IMR-90 (cell line): ENCODE measurements around the gene DGKB. TPM values are rescaled to one million over a fixed set of nuclear protein-coding genes. Genes with fewer than 3 reads are reported as not detected.

ENCODE experiments used
- ATAC-seq: fragments of 200-7000 bp; cut with Tn5 transposase; 2 replicates; pipeline ENCODE4 v1.9.1; 2020; ENCODE audit warnings: low read depth, mild to moderate bottlenecking, moderate library complexity
- BruUV-seq: library from RNA; stranded (reverse); fragments of 400-500 nt; replicated peaks from 2 replicates; lab custom pipeline; 2021; lab: Mats Ljungman, UMichigan
- CTCF ChIA-PET: fragments of 300-600 bp; formaldehyde crosslinking; extraction: SDS; loops from one replicate; lab custom pipeline; 2021; ENCODE audit warnings: antibody characterized with exemption; lab: Yijun Ruan, JAX
- POLR2A ChIA-PET: fragments of 300-600 bp; sonication (Branson Sonifier 250); formaldehyde crosslinking; loops from one replicate; lab custom pipeline; 2022; ENCODE audit warnings: antibody characterized with exemption; ENCODE audit not compliant: unreplicated experiment; lab: Charles Lee
- DNase-seq: peaks from one replicate; pipeline ENCODE4 v3.0.0; 2013
- H2AFZ ChIP-seq: replicated peaks from 2 replicates; pipeline ENCODE3; 2013; ENCODE audit warnings: low read length, mild to moderate bottlenecking; ENCODE audit not compliant: poor library complexity
- H2AK5ac ChIP-seq: 2 replicates; pipeline ENCODE4 v1.6.1; 2013; ENCODE audit warnings: low read depth, low read length, inconsistent platforms
- H2AK9ac ChIP-seq: replicated peaks from 2 replicates; pipeline ENCODE3; 2013; ENCODE audit warnings: mild to moderate bottlenecking, low read depth, low read length, moderate library complexity; ENCODE audit not compliant: poor library complexity
- H2BK120ac ChIP-seq: 2 replicates; pipeline ENCODE4 v1.6.1; 2013; ENCODE audit warnings: low read depth, low read length, inconsistent platforms
- H2BK15ac ChIP-seq: 3 replicates; pipeline ENCODE4 v1.6.1; 2013; ENCODE audit warnings: low read depth, low read length, inconsistent platforms
- H2BK20ac ChIP-seq: 2 replicates; pipeline ENCODE4 v1.6.1; 2013; ENCODE audit warnings: low read depth, mild to moderate bottlenecking, inconsistent platforms, low read length, moderate library complexity
- H2BK5ac ChIP-seq: 2 replicates; pipeline ENCODE4 v1.6.1; 2013; ENCODE audit warnings: mild to moderate bottlenecking, low read depth, low read length, inconsistent platforms; ENCODE audit not compliant: poor library complexity, severe bottlenecking
- H3K14ac ChIP-seq: replicated peaks from 2 replicates; pipeline ENCODE4 v1.6.1; 2013; ENCODE audit warnings: low read depth, low read length, inconsistent platforms
- H3K18ac ChIP-seq: 2 replicates; pipeline ENCODE4 v1.6.1; 2013; ENCODE audit warnings: low read depth, low read length, control low read depth
- H3K23ac ChIP-seq: 2 replicates; pipeline ENCODE4 v1.6.1; 2013; ENCODE audit warnings: low read depth, low read length, inconsistent platforms
- H3K27ac ChIP-seq: 2 replicates; pipeline ENCODE4 v1.5.1; 2013; ENCODE audit warnings: mild to moderate bottlenecking, control low read depth, low read length; ENCODE audit not compliant: insufficient read depth
- H3K27me3 ChIP-seq: 2 replicates; pipeline ENCODE4 v1.6.1; 2013; ENCODE audit warnings: low read length; ENCODE audit not compliant: control insufficient read depth, insufficient read depth
- H3K36me3 ChIP-seq: 2 replicates; pipeline ENCODE4 v1.6.1; 2013; ENCODE audit warnings: low read length, mixed read lengths; ENCODE audit not compliant: control insufficient read depth, insufficient read depth
- H3K4ac ChIP-seq: 2 replicates; pipeline ENCODE4 v1.6.1; 2013; ENCODE audit warnings: low read depth, low read length, inconsistent platforms
- H3K4me1 ChIP-seq: 2 replicates; pipeline ENCODE4 v1.6.1; 2013; ENCODE audit warnings: low read length, mixed read lengths; ENCODE audit not compliant: control insufficient read depth, insufficient read depth
- H3K4me2 ChIP-seq: 2 replicates; pipeline ENCODE4 v1.6.1; 2013; ENCODE audit warnings: low read depth, mild to moderate bottlenecking, control low read depth, low read length, moderate library complexity
- H3K4me3 ChIP-seq: 2 replicates; pipeline ENCODE4 v1.5.1; 2013; ENCODE audit warnings: low read depth, mild to moderate bottlenecking, control low read depth, low read length, moderate library complexity; ENCODE audit not compliant: insufficient read depth
- H3K56ac ChIP-seq: 2 replicates; pipeline ENCODE4 v1.6.1; 2013; ENCODE audit warnings: low read length, inconsistent platforms; ENCODE audit not compliant: insufficient read depth; ENCODE audit errors: extremely low read depth
- H3K79me1 ChIP-seq, 2 experiments: 2 replicates each; pipeline ENCODE4 v1.6.1; 2013; ENCODE audit warnings: low read length in 2 of 2, inconsistent platforms in 1 of 2, low read depth in 1 of 2
- H3K9ac ChIP-seq: 2 replicates; pipeline ENCODE4 v1.6.1; 2013; ENCODE audit warnings: low read depth, low read length, control low read depth
- H3K9me1 ChIP-seq: 2 replicates; pipeline ENCODE4 v1.6.1; 2013; ENCODE audit warnings: low read length, inconsistent platforms; ENCODE audit not compliant: insufficient read depth
- H3K9me3 ChIP-seq: 2 replicates; pipeline ENCODE4 v1.6.1; 2013; ENCODE audit warnings: low read length; ENCODE audit not compliant: control insufficient read depth, insufficient read depth
- H4K20me1 ChIP-seq: 2 replicates; pipeline ENCODE4 v1.6.1; 2013; ENCODE audit warnings: low read length, inconsistent platforms; ENCODE audit not compliant: insufficient read depth
- H4K5ac ChIP-seq: 2 replicates; pipeline ENCODE4 v1.6.1; 2013; ENCODE audit warnings: mild to moderate bottlenecking, low read depth, low read length, control low read depth
- H4K8ac ChIP-seq, 2 experiments: 2 replicates each; pipeline ENCODE4 v1.6.1; 2013; ENCODE audit warnings: low read depth in 2 of 2, low read length in 2 of 2, control low read depth in 1 of 2, inconsistent platforms in 1 of 2
- H4K91ac ChIP-seq: 2 replicates; pipeline ENCODE4 v1.6.1; 2013; ENCODE audit warnings: low read depth, low read length, inconsistent platforms; ENCODE audit not compliant: insufficient read depth
- BHLHE40 ChIP-seq: fragments of 150-350 bp; IDR thresholded peaks from 2 replicates; pipeline ENCODE4 v1.6.1; 2016; ENCODE audit warnings: mild to moderate bottlenecking, low read depth, low read length
- CEBPB ChIP-seq: IDR thresholded peaks from 2 replicates; pipeline ENCODE4 v1.6.1; 2012; ENCODE audit warnings: low read depth, low read length, improper control_type of control experiment
- CHD1 ChIP-seq: IDR thresholded peaks from 2 replicates; pipeline ENCODE4 v1.6.1; 2012; ENCODE audit warnings: low read depth, low read length, improper control_type of control experiment
- ELK1 ChIP-seq: fragments of 150-350 bp; IDR thresholded peaks from 2 replicates; pipeline ENCODE4 v1.6.1; 2016; ENCODE audit warnings: low read depth, mild to moderate bottlenecking, low read length, moderate library complexity, borderline replicate concordance
- FOS ChIP-seq: fragments of 150-350 bp; IDR thresholded peaks from 2 replicates; pipeline ENCODE4 v1.6.1; 2016; ENCODE audit warnings: low read depth, low read length
- MAFK ChIP-seq: IDR thresholded peaks from 2 replicates; pipeline ENCODE4 v1.6.1; 2012; ENCODE audit warnings: low read depth, low read length, improper control_type of control experiment
- MAZ ChIP-seq: IDR thresholded peaks from 2 replicates; pipeline ENCODE4 v1.6.1; 2012; ENCODE audit warnings: low read depth, mild to moderate bottlenecking, low read length, improper control_type of control experiment, moderate library complexity, borderline replicate concordance
- MXI1 ChIP-seq: IDR thresholded peaks from 2 replicates; pipeline ENCODE4 v1.6.1; 2012; ENCODE audit warnings: low read depth, mild to moderate bottlenecking, low read length, moderate library complexity, borderline replicate concordance
- NFE2L2 ChIP-seq: fragments of 150-350 bp; IDR thresholded peaks from 2 replicates; pipeline ENCODE4 v1.6.1; 2016; ENCODE audit warnings: low read depth, mild to moderate bottlenecking, low read length
- POLR2A ChIP-seq: IDR thresholded peaks from 2 replicates; pipeline ENCODE4 v1.6.1; 2012; ENCODE audit warnings: mild to moderate bottlenecking, low read depth, low read length
- RAD21 ChIP-seq: IDR thresholded peaks from 2 replicates; pipeline ENCODE4 v1.6.1; 2012; ENCODE audit warnings: low read length, improper control_type of control experiment
- RCOR1 ChIP-seq: IDR thresholded peaks from 2 replicates; pipeline ENCODE4 v1.6.1; 2012; ENCODE audit warnings: mild to moderate bottlenecking, low read length, improper control_type of control experiment; ENCODE audit not compliant: insufficient replicate concordance
- RFX5 ChIP-seq: IDR thresholded peaks from 2 replicates; pipeline ENCODE4 v1.8.0; 2012; ENCODE audit warnings: low read depth, mild to moderate bottlenecking, low read length, moderate library complexity
- SMC3 ChIP-seq: fragments of 150-350 bp; IDR thresholded peaks from 2 replicates; pipeline ENCODE4 v1.6.1; 2016; ENCODE audit warnings: low read depth, mild to moderate bottlenecking, antibody characterized with exemption, low read length, moderate library complexity
- whole genome bisulfite sequencing, 2 experiments: methylation state at CpG; one replicate each; pipeline versions ENCODE4 v1.1.5 to v1.1.7; 2013; ENCODE audit warnings: missing lambda C conversion rate in 2 of 2; ENCODE audit not compliant: insufficient read length in 1 of 2; ENCODE audit errors: extremely low coverage in 2 of 2; 5-methylcytosine and 5-hydroxymethylcytosine counted together
- dilution Hi-C: fragments of 300-500 bp; cut with HindIII; formaldehyde crosslinking; loops from one replicate; pipeline ENCODE4 v1.14.3; 2018; ENCODE audit warnings: low sequenced_read_pairs; ENCODE audit not compliant: unreplicated experiment
- in situ Hi-C: fragments of 300-500 bp; cut with MboI; formaldehyde crosslinking; loops from 3 replicates; pipeline ENCODE4 v1.14.3; 2019; ENCODE audit warnings: low sequenced_read_pairs, inconsistent platforms, mixed read lengths
- intact Hi-C: fragments of 100-400 bp; cut with micrococcal nuclease; formaldehyde crosslinking; loops from 2 replicates; pipeline ENCODE4 v1.10.0; 2022
- polyA plus RNA-seq, 3 experiments: library from polyadenylated mRNA; depleted of rRNA; stranded (reverse); fragments of >200 nt; gene quantifications; 2 replicates each; pipeline ENCODE4 v1.2.3, GENCODE V29; 2012; ENCODE audit warnings: low replicate concordance in 1 of 3
- total RNA-seq: library from RNA; depleted of rRNA; stranded (reverse); fragments of >200 nt; gene quantifications from 2 replicates; pipeline ENCODE4 v1.2.3, GENCODE V29; 2012
- TF ChIP-seq, protein P1 (sequence below): conservative IDR thresholded peaks from 2 replicates; pipeline ENCODE4 v1.5.1; 2012; ENCODE audit warnings: mild to moderate bottlenecking, low read depth, low read length, improper control_type of control experiment
- TF ChIP-seq, protein P2 (sequence below): fragments of 150-350 bp; IDR thresholded peaks from 2 replicates; pipeline ENCODE4 v1.6.1; 2017; ENCODE audit warnings: mild to moderate bottlenecking, antibody characterized with exemption, low read length, low read depth

Gene DGKB
- total and polyA plus RNA-seq, 2 of the 4 experiments (the other 2 are of a cell fraction), result not detected

DNA sequence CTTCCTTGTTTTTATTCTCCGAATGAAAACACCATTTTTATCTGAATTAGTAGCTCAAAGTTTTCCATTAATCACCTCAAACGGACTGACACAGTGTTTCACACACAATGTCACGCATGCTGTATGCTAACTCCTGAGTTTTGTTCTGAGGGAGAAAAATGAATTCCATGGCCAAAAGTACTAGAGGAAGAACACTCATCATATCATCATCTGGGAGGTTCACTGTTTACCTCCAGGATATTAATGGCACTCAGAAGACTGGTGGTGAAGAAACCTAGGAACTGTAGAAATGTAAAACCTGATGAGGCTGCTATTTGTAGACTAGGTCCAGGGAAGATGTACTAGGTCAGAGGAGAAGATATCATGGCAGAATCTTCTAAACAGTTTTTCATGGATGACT lies 517.5 kb downstream of the DGKB start:
- H3K56ac ChIP-seq, result no peak overlapping the region
- H3K4ac ChIP-seq, result no peak overlapping the region
- H4K91ac ChIP-seq, result no peak overlapping the region
- ChIA-PET POLR2A (no interaction called here), CTCF (no interaction called here)
- intact Hi-C loops, result no loop called here
- no peak overlapping the region for H3K9ac ChIP-seq
- no CpG with 5 or more reads among the region's 3 CpGs for WGBS, 2 experiments
- no peaks in the 10 kb centered on the region for H3K27me3 ChIP-seq
- in situ Hi-C loops, result no loop called here
- H2BK120ac ChIP-seq, result no peak overlapping the region
- BruUV-seq, result no TSS peak
- H4K8ac ChIP-seq, result no peak overlapping the region
- H3K23ac ChIP-seq, result no peak overlapping the region
- no peaks in the 10 kb centered on the region; the same call in 1 of the 2 replicates for H3K9me1 ChIP-seq
- no peaks in the 10 kb centered on the region; the same call in 1 of the 2 replicates for H3K4me1 ChIP-seq
- no peak overlapping the region for H2BK15ac ChIP-seq
- no peak overlapping the region for H3K4me3 ChIP-seq
- no peak overlapping the region for H3K14ac ChIP-seq
- H3K9me3 ChIP-seq, result no peaks in the 10 kb centered on the region
- no peak overlapping the region for H3K4me2 ChIP-seq
- peak; percentile 34 for DNase-seq
- no peak overlapping the region for H2BK5ac ChIP-seq
- no peak overlapping the region for H2AK9ac ChIP-seq
- H3K27ac ChIP-seq, result no peak overlapping the region
- no peaks in the 10 kb centered on the region for H4K20me1 ChIP-seq
- H3K79me1 ChIP-seq, result no peaks in the 10 kb centered on the region
- no peak overlapping the region for H2AFZ ChIP-seq
- TF ChIP-seq CHD1 (no peak), MAFK (no peak), POLR2A (no peak), NFE2L2 (no peak), SMC3 (no peak), RCOR1 (no peak), MAZ (no peak), MXI1 (no peak), BHLHE40 (no peak), CEBPB (no peak), RFX5 (no peak), ELK1 (no peak), FOS (no peak), RAD21 (no peak)
- TF ChIP-seq, protein P1, sequence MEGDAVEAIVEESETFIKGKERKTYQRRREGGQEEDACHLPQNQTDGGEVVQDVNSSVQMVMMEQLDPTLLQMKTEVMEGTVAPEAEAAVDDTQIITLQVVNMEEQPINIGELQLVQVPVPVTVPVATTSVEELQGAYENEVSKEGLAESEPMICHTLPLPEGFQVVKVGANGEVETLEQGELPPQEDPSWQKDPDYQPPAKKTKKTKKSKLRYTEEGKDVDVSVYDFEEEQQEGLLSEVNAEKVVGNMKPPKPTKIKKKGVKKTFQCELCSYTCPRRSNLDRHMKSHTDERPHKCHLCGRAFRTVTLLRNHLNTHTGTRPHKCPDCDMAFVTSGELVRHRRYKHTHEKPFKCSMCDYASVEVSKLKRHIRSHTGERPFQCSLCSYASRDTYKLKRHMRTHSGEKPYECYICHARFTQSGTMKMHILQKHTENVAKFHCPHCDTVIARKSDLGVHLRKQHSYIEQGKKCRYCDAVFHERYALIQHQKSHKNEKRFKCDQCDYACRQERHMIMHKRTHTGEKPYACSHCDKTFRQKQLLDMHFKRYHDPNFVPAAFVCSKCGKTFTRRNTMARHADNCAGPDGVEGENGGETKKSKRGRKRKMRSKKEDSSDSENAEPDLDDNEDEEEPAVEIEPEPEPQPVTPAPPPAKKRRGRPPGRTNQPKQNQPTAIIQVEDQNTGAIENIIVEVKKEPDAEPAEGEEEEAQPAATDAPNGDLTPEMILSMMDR, result no peak
- TF ChIP-seq, protein P2, sequence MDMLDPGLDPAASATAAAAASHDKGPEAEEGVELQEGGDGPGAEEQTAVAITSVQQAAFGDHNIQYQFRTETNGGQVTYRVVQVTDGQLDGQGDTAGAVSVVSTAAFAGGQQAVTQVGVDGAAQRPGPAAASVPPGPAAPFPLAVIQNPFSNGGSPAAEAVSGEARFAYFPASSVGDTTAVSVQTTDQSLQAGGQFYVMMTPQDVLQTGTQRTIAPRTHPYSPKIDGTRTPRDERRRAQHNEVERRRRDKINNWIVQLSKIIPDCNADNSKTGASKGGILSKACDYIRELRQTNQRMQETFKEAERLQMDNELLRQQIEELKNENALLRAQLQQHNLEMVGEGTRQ, result no peak
- dilution Hi-C loops, result no loop called here
- no peak overlapping the region for H2BK20ac ChIP-seq
- H3K36me3 ChIP-seq, result no peaks in the 10 kb centered on the region
- no peak overlapping the region for H3K18ac ChIP-seq
- no peak for ATAC-seq
- H2AK5ac ChIP-seq, result no peak overlapping the region
- H4K5ac ChIP-seq, result no peak overlapping the region
